GM13977 (cell line): ENCODE data around the gene TRIM66.

Experiments
- DNase-seq: peaks from one replicate; pipeline ENCODE4 v3.0.0; 2012; ENCODE audit warnings: low spot score
- CTCF ChIP-seq: IDR thresholded peaks from 2 replicates; pipeline ENCODE4 v1.5.1; 2012; ENCODE audit warnings: mild to moderate bottlenecking, control low read depth; ENCODE audit not compliant: insufficient read depth; ENCODE audit errors: extremely low read depth, missing control alignments
- in situ Hi-C: fragments of 300-500 bp; cut with MboI; formaldehyde crosslinking; loops from one replicate; pipeline ENCODE4 v1.12.0; 2022; ENCODE audit warnings: low sequenced_read_pairs, low pct_unique_long_range_greater_than_20kb, mixed read lengths, inconsistent platforms; ENCODE audit not compliant: unreplicated experiment

The TRIM66 gene

GRCh38 chr11:8682303-8683114, at the start of gene TRIM66, which contains the start of gene RPL27A:
Gene TRIM66, minus strand, starts transcription at chr11:8682665. Its CDS starts 10,391 bp downstream, at chr11:8672274.
Gene RPL27A, plus strand, starts transcription at chr11:8682792. Its CDS starts 22 bp downstream, at chr11:8682814.
- DNase-seq, result peak; percentile 91
- no peak for TF ChIP-seq CTCF
- in situ Hi-C loops, result no loop called here

- in situ Hi-C loops, result no loop called here
- TF ChIP-seq CTCF, result no peak
- no peak for DNase-seq
Observed at GRCh38 chr11:8731647-8732323, 49.3 kb upstream of the TRIM66 start.

GRCh38 chr11:8730697-8731020, 48.2 kb upstream of the TRIM66 start:
- TF ChIP-seq CTCF, result no peak
- in situ Hi-C loops, result no loop called here
- DNase-seq, result no peak

- TF ChIP-seq CTCF, result peak; percentile 28
- no peak for DNase-seq
- in situ Hi-C loops, result no loop called here
Observed at GRCh38 chr11:8729837-8730696, 47.6 kb upstream of the TRIM66 start.

- in situ Hi-C loops, result no loop called here
- no peak for TF ChIP-seq CTCF
- DNase-seq, result no peak
Observed at GRCh38 chr11:8729067-8729466, 46.6 kb upstream of the TRIM66 start.

GRCh38 chr11:8728563-8728962, 46.1 kb upstream of the TRIM66 start:
- TF ChIP-seq CTCF, result no peak
- in situ Hi-C loops, result no loop called here
- no peak for DNase-seq
